GM18870 (cell line): Measurements from ENCODE around the gene MAGI2.

ENCODE experiments used
- ATAC-seq: cut with Tn5 transposase; IDR thresholded peaks from one replicate; pipeline ENCODE4 v1.9.1; 2021; ENCODE audit warnings: moderate library complexity; ENCODE audit not compliant: unreplicated experiment

Gene MAGI2

DNA sequence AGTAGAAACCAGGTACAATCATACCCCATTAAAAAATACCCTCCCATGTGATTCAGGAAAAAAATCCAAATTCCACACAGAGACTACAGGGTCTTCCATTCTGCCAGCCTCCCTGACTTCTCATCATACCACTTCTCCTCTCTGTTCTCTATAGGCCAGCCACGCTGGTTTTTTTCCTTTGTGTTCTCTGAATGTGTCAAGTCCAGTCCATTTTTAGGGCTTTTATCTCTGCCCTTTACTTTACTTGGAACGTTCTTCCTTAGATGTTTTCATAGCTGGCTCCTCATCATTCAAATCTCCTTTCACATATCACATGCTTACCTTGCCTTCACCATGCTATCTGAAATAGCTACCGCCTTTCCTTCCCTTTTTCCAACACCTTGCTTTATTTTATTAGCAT, 1057.3 kb downstream of the MAGI2 start:
- no peak for ATAC-seq

DNA sequence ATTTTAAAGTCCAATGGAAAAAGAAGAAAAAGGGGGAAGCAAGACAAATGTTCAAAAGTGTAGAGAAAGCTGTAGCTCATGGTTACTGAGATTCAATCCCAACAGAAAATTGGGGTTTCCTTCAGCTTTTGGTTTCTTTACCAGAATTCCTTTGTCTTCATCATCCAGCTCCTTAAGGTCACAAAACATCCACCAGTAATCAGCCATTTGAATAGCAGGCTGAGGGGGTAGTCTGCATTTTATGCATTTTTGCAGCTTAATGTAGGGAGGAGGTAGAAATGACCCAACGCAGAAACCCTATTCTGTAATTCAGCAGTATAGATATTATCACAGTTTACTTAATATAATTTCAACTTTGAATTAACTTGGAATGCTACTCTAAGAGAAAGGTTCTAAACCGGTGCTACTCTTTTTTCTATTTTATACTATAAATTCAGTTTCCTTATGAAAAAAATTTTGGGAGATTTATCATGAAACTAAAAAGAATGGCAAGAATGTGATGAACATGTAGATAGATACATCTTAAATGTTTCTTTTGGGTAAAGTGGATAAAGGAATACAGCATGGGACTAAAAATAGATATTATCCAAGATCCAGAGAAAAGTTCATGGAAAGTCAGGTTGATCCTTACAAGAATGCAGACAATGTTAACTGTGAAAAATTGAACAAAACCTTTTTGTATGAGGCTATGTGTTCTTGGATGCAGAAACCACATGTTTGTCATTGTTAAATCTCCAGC, 1058.0 kb downstream of the MAGI2 start:
- ATAC-seq: no peak

DNA sequence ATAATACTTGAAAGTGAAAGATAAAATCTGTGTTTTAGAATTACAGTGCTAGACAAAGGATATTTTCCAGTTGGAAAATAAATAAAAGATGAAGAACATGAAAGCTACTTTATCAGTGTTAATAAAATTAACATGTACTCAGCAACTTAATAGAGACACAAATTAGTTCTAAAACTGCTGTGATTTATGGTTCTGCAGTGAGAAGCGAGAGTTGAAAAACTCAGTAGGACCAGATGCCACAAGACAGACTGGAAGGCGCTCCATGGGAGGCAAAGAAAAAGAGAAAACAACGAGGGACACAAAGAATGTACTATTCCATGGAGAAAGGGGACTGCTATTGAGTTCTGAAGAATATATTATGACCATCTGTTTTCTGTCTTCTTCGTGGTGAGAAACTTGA, 1064.4 kb downstream of the MAGI2 start:
- ATAC-seq: no peak

DNA sequence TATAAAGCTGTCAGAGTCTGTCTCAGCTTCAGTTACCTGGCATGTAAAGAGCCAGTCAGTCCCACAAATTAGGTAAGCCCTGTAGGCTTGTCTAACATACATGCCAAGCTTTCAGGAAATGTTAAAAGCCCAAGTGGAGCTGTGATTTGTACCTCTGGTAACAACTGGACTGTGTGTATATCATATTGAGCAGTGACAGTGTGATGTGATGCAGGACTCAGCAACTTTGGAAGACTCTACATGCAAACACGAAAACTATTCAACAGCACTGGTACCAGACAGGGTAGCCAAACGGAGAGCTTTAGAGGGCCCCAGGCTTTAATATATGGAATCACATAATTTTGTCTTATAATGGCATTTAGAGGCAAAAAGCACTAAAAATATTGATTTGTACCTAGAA, 1066.9 kb downstream of the MAGI2 start:
- no peak for ATAC-seq

DNA sequence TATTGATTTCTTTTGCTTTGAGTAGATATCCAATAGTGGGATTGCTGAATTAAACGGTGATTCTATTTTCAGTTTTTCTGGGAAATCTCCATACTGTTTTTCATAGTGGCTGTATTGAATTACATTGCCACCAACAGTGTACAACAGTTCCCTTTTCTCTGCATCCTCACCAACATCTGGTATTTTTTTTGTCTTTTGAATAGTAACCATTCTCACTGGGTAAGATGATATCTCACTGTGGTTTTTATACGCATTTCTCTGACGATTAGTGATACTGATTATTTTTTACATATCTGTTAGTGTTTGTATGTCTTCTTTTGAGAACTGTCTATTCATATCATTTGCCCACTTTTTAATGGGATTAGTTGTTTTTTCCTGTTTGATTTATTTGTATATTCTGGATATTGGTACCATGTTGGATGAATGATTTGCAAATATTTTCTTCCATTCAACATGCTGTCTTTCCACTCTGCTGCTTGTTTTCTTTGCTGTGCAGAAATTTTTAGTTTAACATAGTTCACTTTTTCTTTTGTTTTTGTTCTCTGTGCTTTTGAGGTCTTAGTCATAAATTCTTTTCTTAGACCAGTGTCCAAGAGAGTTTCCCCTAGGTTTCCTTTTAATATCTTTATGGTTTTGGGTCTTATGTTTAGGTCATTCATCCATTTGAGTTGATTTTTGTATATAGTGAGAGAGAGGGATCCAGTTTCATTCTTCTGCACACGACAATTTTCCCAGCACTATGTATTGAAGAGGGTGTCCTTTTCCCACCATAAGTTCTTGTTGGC, 1070.2 kb downstream of the MAGI2 start:
- no peak for ATAC-seq

DNA sequence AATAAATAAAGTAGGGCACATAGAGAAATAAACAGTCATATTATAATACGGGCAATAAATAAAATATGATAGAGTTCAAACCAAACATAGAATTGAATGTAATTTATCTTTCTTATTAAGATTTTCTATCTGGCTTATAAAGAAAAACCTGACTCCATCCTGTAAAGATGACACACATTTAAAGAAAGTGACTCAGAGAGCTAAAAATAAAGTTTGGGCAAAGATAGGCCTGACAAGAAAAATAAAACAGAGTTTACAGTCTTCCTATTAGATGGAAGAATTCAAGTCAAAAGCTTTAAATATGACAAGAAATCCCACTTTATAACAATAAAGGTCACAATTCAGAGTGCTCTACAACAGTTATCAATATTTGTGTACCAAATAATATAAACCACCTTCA, 1074.3 kb downstream of the MAGI2 start:
- ATAC-seq: no peak

DNA sequence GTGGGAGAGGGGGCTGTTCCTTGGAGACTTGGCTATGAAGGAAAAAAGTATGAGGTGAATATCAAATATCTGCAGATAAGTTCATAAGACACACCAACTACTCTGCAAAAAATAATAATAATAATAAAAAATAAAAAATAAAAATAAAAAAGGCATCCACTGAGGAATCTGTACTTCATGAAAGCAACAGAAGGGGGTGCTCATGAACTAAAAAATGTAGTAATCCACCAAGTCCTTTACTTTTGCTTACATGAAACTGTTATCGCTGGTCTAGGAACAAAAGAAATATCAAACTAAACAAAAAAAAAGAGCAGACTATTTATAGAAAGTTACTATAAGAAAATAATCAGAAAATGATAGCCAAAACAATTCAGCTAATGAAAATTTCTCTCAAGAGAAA, 1075.9 kb downstream of the MAGI2 start:
- ATAC-seq: no peak

DNA sequence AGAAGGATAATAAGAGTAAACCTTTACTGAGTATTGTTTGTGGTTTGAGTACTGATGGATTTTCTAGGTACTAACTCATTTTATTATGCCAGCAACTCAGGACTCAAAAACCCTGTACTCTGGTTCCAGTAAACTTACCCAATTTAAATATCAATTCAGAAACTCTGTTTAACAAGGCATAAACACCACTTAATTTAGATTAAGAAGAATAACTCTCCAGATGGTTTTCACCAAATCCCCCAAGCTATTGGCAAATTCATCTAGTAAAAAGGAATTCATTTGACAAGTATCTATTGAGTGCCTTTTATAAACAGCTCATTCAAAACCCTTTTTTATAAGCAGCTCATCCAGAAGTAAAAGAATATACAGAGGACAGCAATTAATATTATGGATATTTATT, 1082.5 kb downstream of the MAGI2 start:
- ATAC-seq: no peak

DNA sequence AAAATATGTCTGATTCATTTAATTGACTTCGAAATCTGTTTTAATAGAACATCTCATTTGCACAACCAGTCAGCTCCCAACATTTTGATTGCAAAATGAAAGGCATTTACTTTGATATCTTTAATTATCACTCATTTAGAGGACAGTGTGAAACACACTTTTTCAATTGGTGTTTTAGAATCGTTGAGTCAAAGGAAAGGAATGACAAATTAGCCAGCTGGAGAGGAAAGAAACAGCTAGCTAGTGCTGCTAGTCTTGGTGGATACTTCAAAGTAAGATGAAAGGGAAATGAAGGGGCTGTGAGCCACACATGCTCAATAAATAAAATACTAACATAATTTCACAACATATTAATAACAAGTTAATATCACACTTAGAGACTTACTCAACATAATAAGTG, 1084.7 kb downstream of the MAGI2 start:
- ATAC-seq: no peak

DNA sequence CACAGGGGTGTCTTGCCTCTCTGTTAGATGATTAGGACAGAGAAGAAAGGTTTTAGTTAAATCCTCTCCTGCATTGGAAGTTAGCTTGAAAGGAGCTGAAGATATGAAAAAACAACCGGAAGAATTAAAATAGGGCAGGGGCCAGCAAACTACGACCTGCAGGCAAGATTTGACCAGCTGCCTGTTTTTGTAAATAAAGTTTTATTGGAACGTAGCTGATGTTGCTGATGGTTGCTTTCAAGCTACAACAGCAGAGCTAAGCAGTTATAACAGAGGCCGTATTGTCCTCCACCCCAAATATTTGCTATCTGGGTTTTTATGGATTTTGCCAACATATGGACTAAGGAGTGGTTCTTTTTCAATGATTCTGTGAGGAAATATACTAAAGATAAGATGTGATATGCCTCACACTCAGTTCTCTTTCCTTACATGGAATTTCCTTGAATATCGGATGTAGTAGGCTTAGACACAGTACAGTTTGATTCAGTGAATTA, 1086.1 kb downstream of the MAGI2 start:
- ATAC-seq: no peak

DNA sequence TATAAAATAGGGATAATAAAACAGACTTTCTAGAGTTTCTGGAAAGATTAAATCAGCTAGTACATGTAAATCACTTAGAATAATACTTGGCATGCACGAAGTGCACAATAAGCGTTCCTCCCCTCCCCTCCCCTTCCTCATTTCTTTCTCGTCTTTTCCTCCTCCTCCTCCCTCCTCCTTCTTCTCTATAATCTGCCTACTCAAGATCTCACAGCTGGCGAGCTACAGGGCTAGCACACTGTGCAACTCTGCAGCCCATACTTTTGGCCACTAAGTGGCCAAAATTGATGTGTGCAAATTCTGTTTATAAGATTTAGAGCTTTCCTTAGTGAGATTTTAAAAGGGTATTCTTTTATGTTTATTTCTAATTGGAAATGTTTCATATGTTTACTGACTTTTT, 1089.6 kb downstream of the MAGI2 start:
- ATAC-seq: no peak

DNA sequence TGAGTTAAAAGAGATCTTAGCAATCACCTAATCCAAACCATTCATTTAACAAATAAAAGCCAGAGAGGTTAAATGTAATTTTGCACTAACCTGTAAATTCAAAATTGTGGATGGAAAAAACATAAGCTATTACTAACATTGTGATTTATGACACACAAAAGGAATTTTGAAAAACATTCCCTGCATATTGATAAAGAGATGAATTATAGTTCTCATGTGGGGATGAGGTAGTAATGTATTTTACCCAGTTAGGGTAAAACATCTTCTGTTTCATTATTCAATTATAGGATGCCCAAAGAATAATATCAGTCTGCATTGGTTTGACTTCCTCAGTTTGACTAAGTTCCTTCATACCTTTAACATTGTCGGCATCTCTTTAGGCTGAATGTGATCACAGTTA, 1093.6 kb downstream of the MAGI2 start:
- ATAC-seq: no peak

DNA sequence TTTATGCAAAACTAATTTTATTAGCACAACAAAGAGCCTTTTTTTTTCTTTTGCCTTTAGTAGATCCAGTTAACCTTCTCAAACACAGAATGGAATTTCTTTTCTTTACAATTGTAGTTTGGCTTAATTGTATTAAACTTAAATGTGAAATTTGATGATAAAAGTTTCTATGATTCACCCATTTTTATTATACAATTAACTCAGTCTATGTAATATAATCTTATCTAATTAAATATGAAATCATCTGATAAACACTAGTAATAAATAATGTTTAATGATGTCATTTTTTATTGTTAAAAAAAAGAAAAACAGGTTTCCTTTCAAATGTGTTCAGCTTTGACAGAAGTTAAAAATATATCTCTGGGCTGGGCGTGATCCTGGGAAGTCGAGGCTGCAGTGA, 1095.8 kb downstream of the MAGI2 start:
- no peak for ATAC-seq

DNA sequence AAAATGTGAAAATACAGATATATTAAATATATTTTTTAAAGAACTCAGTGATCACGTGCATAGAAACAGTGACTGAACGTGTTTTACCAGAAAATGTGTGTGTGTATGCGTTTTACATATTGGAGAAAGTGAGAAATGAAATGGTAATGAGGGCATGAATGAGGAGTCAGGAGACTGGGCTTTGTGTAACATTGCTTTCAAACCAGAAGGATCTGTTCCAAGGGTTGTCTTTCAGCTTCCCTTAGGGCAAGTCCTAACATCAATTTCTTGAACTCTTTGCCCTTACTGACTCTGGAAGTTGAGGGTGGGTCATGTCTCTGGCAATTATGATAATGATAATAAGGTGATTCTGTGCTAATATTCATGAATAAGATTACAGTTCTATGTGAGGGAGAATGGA, 1097.6 kb downstream of the MAGI2 start:
- ATAC-seq: no peak

DNA sequence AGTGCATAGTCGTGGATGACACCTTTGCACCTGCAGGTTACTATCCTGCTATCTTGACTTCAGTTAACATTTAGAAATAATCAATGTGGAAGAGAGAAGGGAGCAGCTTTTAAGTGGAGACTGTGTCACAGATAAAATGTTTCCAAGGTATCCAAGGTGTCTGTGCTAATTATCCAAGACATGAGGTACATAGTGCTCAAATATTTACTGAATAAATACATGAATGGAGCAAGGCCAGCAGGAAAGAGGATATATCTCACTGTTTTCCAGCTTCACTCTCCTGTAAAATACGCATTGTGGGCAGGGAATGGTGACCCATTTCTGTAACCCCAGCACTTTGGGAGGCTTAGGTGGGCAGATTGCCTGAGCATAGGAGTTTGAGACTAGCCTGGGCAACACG, 1102.5 kb downstream of the MAGI2 start:
- ATAC-seq: no peak

DNA sequence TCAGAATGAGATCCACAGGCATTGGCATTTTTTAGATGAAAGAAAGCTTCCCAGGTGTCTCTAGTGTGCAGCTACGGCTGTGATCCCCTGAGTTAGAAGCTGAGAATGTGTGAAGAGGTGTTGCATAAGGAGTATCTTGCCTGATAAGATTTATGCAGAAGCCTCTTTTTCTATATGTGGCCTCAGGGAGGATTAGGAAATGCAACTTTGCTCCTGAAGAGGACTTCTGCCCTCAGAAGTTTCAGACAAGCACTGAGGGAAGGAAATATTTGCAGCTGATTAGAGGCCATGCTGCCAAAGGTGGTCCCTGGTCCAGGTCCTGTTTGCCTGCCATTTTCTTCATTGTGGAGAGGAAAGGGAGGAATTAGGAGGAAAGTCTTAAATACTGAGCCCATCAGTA, 1103.1 kb downstream of the MAGI2 start:
- ATAC-seq: no peak

DNA sequence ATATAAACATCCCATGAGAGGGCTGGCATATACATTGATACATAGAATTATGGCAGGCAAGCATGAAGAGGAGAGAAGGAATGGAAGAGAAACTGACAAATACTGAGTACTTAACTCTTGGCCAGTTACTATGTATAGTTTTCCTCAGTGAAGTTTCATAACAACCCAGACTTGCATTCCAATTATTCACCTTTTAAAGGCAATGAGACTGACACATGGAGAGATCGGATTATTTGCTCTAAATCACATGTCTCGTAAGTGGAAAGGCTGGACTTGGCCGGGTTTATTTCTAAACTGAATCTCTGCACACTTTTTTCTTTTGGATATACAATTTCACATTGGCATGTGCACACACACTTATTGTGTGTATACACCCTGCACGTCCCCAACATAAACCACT, 1106.6 kb downstream of the MAGI2 start:
- ATAC-seq: no peak

DNA sequence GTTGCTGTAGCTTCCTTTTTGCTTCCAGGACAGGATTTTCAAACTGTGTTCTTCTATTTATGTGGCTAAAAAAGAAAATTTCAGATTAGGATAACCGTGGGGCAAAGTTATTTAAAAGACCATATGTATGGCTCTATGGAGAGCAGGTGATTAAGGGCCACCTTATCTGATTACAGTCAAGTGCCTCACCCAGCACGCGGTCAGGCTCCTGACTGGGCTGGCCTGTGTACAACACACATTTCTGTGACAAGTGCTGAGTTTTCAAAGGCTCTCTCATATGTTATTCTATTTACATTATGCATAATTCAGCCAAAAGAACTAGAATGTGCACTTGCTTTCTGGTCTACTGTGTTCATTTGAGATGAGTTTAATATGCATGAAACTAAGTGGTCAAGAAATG, 1107.5 kb downstream of the MAGI2 start:
- ATAC-seq: no peak

DNA sequence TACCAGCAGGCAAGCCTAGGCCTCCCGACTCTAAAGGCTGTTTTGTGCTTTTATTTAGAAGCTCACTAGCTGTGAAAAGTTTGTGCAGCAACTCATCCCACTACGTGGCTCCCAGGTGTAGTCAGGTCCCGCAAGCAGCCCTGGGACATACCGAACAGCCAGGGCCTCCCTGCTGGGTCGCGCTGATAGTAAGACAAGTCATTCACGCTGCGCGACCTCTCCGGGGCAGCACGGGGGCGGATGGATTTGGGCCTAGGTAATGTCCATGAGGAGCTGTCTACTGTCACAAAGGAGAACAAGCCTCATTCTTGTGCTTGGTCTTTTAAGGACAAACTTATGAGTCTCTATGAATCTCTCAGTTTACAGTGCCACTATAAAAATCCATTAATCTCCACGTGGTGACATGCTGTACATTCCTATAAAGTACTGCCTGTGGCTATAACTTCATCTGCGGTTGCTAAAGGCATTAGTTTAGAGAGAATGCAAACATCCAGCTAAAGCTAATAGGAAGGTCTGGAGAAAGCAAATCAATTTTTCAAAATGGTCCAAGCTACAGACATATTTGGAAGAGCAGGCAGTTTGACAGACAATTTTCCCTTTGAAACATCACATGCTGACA, 1108.1 kb downstream of the MAGI2 start:
- no peak for ATAC-seq

DNA sequence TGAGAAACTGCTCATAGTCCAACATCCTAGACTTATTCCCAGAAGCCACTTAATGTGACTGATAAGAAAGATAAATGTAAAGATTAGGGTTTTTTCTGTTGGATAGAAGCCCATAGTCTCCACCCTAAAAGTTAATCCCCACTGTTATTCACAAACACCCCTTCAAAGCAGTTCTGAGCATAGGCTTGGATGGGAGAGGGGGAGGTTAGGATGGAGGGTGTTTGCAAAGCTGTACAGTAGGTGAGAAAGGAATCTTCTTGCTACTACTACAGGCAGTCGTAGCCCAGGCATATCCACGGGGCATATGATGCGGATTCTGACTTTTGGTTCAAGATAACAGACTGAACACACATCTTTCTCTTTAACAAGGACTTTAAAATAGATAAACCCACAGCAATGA, 1119.0 kb downstream of the MAGI2 start:
- ATAC-seq: no peak

DNA sequence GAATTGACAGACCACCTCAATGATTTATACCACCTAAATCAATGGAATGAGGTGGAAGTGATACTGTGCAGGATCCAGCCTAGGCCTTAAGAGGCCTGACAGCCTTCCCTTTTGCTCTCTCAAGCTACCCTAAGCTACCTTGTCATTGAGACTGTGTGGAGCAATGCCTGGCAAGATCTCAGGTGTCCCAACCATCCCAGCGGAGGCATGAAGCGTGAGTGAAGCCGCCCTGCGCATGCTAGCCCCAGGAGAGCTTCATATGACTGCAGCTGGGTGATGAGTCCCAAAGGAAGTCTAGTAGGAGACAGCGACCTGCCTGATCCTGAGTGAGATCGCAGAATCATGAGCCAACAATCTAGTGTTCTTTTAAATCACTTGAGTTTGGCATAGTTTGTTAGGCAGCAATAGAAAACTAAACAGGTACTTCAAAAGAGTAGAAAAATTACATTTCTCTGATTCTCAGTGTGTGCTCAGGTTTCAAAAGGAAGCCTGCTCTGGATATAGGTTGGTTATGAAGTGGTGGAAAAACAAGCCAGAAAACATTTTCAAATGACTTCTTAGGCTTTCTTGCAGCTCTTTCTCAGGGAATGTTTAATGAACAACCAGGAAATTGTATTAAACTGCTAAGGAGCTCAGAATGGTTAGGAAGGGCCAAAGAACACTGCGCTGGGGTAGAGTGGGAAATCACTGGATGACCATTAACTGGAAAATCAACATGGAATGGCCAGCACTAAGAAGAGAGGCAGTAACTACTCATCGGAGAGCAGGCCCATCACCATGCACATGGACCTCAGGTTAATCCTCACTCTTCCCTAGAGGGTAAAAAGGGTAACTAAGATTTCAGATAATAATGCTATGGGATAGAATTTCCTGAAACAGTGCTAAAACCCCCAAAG, 1119.7 kb downstream of the MAGI2 start:
- ATAC-seq: no peak
